LNCaP clone FGC (cell line): Measurements from ENCODE around the gene TMPRSS5.

Experiments used
- DNase-seq: peaks from one replicate; pipeline ENCODE4 v3.0.0-alpha.2; 2011; ENCODE audit warnings: low read depth
- H3K4me3 ChIP-seq: 2 replicates; pipeline ENCODE4 v1.5.1; 2011; ENCODE audit warnings: mild to moderate bottlenecking, low read depth, low read length, control low read depth
- TF ChIP-seq, protein P1 (sequence below): IDR thresholded peaks from 2 replicates; pipeline ENCODE4 v1.5.1; 2012; ENCODE audit warnings: mild to moderate bottlenecking; ENCODE audit not compliant: control insufficient read depth, insufficient read depth; ENCODE audit errors: extremely low read depth

TMPRSS5 gene

DNA sequence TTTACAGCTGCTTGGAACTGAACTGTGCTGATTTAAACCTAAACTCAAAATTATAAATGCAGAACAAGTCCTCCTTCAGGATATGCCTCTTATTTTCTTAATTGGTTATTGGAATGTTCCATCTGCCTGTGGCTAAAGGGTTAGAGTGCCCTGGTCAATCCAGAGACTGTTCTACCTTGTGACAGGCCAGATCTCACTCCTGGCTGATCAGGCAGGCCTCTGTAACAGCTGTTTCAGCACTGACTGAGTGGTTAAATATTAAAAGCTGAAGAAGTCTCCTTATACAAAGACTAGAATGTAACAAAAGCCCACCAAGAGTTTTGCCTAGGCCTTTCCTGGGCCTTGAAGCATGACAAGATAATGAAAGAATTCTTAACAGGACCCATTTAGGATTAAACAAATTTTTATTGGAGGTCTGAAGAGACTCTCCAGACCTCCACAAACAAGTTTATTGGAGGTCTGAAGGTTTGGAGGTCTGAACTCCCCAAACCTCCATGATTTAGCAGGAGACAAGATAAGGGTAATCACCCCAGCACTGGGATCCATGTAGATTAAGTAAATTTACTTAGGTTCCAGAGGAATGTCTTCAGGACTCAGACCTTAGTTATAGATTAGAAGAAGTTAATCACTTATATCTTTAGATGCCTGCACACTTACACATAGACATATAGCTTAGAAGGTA, 35.8 kb downstream of the TMPRSS5 start:
- TF ChIP-seq, protein P1, sequence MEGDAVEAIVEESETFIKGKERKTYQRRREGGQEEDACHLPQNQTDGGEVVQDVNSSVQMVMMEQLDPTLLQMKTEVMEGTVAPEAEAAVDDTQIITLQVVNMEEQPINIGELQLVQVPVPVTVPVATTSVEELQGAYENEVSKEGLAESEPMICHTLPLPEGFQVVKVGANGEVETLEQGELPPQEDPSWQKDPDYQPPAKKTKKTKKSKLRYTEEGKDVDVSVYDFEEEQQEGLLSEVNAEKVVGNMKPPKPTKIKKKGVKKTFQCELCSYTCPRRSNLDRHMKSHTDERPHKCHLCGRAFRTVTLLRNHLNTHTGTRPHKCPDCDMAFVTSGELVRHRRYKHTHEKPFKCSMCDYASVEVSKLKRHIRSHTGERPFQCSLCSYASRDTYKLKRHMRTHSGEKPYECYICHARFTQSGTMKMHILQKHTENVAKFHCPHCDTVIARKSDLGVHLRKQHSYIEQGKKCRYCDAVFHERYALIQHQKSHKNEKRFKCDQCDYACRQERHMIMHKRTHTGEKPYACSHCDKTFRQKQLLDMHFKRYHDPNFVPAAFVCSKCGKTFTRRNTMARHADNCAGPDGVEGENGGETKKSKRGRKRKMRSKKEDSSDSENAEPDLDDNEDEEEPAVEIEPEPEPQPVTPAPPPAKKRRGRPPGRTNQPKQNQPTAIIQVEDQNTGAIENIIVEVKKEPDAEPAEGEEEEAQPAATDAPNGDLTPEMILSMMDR, result no peak
- no peak for DNase-seq
- no peak overlapping the region for H3K4me3 ChIP-seq

DNA sequence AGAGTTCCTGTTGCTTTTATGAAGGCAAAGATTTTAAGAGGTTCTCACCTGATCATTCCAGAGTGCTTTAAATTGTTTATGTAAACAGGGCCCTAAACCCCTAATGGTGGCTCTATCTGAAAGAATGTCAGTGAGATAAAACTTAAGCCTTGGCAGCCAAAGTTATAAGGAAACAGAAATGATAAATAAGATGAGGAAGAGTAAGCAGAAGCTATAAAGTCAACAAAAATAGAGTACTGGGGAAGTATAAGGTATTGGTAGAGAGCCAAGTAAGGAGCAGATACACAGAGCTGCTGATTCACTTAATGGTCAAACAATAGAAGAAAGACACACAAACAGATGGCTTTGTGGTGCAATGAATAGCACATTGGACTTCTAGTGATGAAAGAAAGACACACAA, 37.9 kb downstream of the TMPRSS5 start:
- H3K4me3 ChIP-seq, result no peak overlapping the region
- peak; percentile 69 for DNase-seq
- TF ChIP-seq, protein P1, result no peak

DNA sequence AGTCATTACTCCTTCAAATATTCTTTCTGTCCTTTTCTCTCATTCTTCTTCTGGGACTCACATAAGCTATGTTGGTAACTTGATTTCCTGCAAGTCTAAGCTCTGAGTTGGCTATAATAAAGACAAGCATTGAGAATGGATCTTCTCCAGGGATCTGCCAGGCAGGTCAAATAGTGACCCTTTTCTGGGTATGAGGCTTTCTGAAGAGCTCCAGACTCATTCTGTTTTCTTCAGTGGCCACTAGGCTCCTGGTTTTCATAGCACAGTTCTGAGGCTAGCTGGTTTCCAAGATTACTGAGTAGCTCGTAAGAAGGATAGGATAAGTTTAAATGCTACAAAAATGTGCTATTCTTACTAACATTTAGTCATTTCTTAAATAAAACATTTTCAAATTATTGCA, 38.3 kb downstream of the TMPRSS5 start:
- TF ChIP-seq, protein P1, result no peak
- no peak for DNase-seq
- no peak overlapping the region for H3K4me3 ChIP-seq

DNA sequence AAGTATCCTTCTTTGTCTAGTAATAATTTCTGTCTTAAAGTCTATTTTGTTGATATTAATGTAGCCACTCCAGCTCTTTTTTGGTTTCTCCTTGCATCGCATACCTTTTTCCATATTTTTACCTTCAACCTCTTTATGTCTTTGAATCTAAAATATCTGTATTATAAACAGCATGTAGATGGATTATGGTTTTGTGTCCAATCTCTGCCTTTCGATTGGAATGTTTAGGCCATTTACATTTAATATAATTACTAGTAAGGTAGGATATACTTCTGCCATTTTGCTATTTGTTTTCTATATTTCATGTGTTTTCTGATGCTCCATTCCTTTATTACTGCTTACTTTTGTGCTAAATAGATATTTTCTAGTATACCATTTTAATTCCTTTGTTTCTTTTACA, 39.5 kb downstream of the TMPRSS5 start:
- TF ChIP-seq, protein P1, result no peak
- H3K4me3 ChIP-seq, result no peak overlapping the region
- DNase-seq, result no peak

- no peak overlapping the region for H3K4me3 ChIP-seq
- DNase-seq, result no peak
- TF ChIP-seq, protein P1, result no peak
Observed at GRCh38 chr11:113664981-113665710, 41.0 kb downstream of the TMPRSS5 start.

- no peak overlapping the region for H3K4me3 ChIP-seq
- TF ChIP-seq, protein P1, result no peak
- no peak for DNase-seq
Observed at GRCh38 chr11:113664069-113664980, 41.8 kb downstream of the TMPRSS5 start.
